GM20431 (cell line): Measurements from ENCODE around the gene GNPTAB.
"Not testable (repeated sequence)": the region's sequence is repeated elsewhere in the genome, so short reads cannot be mapped to it uniquely, and the experiment has no call there.

Experiments
- in situ Hi-C: fragments of 300-500 bp; cut with MseI, MboI; formaldehyde crosslinking; loops from one replicate; pipeline ENCODE4 v1.15.0; 2020; ENCODE audit warnings: low sequenced_read_pairs; ENCODE audit not compliant: unreplicated experiment

GNPTAB gene

DNA sequence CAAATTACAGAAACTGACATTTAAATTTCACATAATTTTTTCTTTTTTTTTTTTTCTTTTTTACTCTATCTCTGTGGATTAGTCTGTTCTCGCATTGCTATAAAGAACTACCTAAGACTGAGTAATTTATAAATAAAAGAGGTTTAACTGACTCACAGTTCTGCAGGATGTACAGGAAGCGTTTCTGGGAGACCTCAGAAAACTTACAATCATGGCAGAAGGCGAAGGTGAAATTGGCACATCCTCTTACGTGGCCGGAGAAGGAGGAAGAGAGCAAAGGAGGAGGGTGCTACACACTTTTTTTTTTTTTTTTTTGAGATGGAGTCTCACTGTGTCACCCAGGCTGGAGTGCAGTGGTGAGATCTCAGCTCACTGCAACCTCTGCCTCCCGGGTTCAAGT, 19.4 kb downstream of the GNPTAB start:
- in situ Hi-C loops, result not testable (repeated sequence)

DNA sequence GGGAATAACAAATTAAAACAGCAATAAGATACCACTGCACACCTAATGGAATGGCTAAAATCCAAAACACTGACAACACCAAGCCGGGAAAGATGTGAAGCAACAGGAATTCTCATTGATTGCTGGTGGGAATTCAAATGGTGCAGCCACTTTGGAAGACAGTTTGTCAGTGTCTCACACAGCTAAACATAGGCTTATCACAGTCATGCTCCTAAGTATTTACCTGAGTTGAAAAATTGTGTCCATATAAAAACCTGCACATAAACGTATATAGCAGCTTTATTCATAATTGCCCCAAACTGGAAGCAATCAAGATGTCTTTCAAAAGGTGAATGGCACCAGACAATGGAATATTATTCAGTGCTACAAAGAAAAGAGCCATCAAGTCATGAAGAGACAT, 21.6 kb downstream of the GNPTAB start:
- in situ Hi-C loops, result no loop called here

DNA sequence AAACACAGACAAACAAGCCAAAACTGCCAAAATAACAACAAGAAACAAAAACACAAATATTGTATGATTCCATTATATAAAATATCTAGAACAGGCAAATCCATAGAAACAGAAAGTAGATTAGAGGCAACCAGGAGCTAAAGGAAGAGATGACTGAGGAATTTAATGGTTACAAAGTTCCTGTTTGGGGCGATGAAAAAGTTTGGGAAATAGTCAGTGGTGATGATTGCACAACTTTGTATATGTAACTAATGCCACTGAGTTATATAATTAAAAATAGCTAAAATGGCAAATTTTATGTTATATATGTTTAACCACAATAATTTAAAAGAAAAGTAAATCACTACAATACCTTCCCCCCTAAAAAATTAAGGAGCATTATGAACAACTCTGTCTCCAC, 24.5 kb downstream of the GNPTAB start:
- in situ Hi-C loops, result no loop called here

DNA sequence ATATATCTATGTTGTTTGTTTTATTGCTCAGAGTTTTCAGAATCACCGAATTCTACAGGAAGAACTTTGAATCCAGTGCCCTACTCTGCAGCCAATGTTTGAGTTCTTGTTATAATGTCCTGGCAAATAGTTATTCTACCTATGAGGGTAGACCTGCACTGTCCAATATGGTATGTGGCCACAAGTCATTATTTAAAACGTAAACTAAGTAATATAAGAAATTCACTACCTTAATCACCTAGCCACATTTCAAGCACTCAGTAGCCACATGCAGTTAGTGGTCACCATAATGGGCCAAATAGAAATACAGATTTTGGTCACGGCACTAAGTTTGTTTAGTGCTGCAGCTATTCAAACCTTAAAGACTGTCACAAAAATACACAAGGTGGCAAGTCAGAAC, 26.4 kb downstream of the GNPTAB start:
- in situ Hi-C loops, result no loop called here

DNA sequence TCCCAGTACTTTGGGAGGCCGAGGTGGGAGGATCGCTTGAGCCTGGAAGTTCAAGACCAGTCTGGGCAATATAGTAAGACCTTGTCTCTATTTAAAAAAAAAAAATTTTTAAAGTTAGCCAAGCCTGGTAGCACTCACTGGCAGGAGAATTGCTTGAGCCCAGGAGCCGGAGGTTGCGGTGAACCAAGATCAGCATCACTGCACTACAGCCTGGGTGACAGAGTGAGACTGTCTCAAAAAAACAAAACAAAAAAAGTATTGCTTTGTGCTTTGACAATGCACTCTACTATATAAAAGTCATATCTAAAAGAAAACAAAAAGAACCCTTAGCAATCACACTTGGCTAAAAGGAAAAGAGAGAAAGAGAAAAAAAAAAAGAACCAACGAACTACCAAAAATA, 26.8 kb downstream of the GNPTAB start:
- in situ Hi-C loops, result no loop called here

DNA sequence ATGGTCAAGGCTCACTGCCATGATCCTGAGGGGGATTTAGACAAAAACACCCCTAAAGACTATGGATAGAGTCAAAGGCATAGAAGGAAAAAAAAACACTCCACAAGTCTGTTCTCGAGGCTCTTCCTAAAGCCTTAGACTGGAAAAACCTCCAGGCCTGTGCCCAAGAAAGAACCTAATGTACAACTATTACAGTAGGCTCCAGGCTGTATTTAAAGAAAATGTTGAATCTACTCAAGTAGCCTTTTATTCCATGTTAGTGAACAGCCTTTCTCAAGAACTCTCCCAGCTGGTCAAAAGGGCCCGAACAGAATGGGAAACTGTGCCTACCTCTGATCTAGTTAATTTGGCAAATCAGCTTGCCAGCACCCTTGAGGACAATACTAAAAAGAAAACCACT, 28.3 kb downstream of the GNPTAB start:
- in situ Hi-C loops, result no loop called here

DNA sequence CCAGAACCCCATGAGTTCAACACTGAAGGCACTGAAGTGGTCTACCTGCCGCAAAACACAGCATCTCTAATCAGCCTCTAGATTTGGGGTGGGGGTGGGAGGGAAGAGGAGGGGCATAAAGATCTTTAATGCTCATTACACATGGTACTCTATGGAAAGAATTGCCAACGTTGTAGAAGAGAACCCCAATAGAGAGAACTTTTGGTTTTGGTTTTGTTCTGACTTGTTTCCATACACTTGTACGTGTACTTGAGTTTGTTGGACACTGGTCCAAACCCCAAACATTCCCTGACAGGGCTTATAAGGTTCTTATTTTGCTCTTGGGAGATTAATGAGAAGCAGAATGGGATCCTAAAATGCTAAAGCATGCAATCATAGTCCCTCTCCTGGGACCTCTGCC, 31.0 kb downstream of the GNPTAB start:
- in situ Hi-C loops, result no loop called here

DNA sequence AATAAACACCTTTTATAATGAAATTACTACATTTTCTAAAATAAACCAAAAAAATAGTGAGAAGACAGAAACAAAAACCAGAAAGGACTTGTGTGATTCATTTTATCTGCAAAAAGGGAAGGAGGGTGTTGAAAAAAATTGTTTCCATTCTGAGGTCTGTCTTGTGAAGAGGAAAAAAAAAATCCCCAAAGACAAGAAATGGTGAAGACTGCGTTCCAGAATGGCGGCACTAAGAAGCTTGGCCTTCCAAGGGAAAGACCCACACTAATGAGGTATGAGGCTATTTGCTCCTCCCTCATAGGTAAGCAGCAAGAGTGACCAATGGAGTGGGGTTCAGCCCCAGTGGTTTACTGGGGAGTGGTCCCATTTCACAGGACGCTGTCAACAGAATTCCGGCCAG, 35.0 kb downstream of the GNPTAB start:
- in situ Hi-C loops, result no loop called here

DNA sequence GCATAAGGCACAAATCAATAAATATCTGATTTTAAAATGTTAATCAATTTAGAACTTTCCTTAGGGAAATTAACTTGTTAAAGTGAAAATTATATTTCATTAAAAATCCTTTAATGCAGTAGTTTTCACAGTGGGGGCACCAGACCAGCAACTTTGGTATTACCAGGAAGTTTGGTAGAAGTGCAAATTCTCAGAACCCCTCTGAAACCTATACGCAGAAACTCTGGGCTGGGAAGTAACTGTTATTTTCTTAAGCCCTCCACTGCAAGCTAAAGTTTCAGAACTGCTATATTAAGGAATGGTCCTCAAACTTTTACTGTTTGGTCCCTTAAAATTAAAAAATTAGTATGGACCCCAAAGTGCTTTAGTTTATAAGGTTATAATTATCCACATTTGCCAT, 35.7 kb downstream of the GNPTAB start:
- in situ Hi-C loops, result no loop called here

DNA sequence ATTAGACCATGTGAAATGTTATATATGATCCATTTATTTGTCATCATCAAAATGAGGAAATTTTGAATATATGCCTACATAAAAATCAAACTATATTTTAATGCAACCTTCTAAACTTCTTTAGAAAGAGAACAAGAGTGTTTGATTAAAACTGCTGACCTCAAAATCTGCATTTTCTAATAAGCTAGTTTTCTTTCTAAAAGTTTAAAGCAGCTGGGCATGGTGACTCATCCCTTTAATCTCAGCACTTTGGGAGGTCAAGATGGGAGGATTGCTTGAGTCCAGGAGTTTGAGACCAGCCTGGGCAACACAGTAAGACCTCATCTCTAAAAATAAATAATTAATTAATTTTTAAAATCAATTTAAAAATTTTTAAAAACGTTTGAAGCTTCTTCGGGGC, 36.2 kb downstream of the GNPTAB start:
- in situ Hi-C loops, result no loop called here

DNA sequence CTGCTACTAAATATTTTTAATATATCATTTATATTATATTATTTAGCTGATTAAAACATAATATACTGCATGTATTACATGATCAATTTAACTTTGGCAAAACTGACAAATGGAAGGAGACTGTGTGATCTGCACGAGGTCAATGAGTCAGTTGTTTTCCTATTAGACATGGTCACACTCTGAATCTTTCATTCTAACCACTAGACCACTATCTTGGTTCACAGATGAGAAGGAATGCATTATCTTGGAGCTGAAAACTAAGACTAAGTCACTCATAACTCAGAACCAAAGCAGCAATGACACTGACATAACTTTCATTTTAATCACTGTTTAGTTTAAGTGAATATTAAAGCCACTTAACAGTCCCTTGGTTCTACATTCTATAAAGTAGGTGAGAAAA, 37.4 kb downstream of the GNPTAB start:
- in situ Hi-C loops, result no loop called here

DNA sequence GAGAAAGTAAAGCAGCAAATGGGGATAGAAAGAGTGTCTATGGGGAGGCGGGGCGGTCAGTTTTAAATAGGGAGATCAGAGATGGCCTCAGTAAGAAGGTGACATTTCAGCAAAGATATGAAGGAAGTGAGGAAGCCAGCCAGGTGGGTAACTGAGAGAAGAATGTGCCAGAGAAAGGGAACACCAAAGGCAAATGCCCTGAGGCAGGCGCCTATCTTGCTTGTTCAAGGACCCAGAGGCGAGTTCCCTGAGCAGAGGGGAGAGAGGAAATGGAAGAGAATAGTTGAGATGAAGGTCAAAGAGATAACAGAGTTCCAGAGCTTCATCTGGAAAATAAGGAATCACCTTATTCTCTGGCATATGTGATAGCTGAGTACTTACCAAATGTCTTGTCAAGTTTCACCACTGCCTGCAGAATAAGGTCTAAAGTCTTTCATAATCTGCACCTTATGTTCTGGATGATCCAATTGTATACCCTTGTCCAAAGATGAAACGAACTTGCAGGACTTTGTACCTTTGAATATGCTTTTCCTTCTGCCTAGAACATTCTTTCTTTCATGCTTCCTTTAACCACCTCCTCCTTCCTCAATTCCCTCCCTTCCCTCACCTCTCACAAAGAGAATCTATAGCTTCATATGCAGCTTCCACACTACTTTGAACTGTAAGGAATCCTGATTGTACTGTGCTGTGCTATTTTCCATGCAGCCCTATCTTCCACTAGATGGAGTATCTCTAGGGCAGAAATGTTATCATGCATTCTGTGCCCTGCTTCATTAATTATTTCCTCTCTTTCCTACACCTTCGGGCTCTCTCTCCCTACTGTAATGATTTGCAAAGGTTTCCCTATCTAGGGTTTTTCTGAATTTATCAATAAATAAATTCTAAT, 38.5 kb downstream of the GNPTAB start:
- in situ Hi-C loops, result no loop called here

DNA sequence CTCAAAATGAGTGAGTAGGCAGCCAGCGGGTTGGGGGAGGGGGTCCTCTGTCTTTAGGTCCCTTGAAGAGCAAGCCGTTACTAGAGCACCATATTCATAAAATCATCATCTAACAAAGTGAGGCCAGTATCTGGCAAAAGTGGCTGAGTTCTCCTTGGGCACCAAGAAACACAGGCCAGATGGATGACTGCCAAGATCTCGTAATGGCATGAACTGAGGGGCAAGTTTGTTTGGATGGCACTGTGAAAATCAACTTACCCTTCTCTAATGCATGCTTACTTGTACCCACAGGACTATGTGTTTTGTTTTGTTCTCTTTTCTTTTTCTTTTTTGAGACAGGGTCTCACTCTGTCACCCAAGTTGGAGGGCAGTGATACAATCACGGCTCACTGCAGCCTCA, 41.6 kb downstream of the GNPTAB start:
- in situ Hi-C loops, result no loop called here

DNA sequence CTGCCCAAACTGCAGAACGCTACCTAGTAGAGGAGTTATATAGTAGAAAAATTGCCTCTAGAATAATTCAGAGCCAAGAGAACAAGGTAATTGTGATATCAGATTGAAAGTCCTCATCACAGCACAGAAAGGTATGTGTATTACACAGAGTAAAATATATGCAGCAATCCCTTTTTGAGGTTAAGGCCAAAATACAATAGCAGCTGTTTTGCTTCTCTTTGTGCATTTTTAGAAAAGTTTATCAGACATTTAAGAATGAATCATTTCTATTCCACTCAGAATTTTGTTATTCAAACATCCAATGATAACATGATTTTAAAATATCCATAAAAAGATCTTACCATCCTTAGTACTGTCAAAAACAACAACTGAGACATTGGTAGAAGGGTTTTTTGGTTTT, 45.1 kb downstream of the GNPTAB start:
- in situ Hi-C loops, result no loop called here

DNA sequence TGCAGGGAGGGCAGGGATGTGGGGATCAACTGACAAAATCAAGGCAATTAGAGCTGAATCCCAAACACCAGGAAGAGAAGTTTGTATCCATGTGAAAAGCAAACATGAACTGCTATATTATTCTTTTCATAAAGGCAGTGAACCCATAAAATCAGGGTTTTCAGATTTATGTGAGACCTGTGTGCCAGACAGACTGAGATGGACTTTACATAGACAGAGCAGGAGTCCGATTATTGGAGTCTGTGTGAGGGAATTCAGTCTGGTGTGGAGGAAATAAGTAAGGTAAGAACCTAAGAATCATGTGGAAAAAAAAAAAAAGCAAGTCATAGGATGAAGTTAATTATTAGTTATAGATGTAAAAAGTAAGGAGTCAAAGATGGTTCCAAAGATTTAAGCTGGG, 46.4 kb downstream of the GNPTAB start:
- in situ Hi-C loops, result no loop called here

DNA sequence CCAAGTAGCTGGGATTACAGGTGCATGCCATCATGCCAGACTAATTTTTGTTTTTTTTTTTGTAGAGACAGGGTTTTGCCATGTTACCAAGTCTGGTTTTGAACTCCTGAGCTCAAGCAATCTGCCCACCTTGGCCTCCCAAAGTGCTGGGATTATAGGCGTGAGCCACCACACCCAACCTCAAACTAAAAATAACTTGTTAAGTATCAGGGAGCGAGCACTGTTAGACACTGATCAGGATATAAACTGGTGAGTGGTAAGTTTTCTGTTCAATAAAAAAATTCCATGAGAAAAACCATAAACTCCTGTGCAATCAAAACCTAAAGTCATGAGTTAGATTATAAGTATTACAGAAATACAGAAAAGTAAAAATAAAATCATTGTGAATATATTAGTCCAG, 46.9 kb downstream of the GNPTAB start:
- in situ Hi-C loops, result no loop called here

DNA sequence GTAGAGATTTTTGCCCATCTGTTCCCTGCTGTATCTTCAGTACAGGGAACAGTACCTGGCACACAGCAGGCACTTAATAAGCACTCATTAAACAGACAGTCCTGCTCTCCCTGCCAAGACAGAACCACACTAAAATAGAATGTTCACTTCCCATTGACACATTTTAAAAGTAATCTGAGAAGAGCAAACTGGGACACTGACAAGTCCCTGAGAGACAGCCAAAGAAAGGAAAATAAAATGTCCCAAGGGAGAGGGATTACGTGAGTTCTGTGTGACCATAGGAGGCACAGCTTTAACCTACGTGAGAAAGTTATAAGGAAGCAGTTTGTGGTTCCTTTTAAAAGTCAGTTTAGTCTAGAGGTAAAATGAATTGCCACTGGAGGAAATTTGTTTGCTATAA, 47.6 kb downstream of the GNPTAB start:
- in situ Hi-C loops, result no loop called here

DNA sequence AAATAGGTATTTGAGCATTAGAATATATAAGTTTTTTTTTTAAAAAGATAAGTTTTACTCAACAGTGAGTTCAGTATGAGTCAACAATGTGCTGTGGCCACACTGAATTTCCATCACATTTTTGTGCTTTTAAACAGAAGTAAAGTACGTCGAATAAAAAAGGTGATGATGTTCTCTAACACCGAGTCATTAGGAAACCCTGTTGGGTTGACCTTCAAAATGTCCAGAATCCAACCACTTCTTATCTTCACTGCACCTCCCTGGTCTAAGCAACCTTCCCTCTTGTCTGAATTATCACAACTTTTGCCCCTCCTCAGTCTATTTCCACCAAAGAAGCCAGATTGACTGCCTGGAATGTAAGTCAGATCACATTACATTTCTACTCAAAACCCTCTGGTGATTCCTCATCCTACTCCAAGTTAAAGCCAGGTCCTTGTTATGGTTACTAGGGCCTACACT, 48.5 kb downstream of the GNPTAB start:
- in situ Hi-C loops, result no loop called here

DNA sequence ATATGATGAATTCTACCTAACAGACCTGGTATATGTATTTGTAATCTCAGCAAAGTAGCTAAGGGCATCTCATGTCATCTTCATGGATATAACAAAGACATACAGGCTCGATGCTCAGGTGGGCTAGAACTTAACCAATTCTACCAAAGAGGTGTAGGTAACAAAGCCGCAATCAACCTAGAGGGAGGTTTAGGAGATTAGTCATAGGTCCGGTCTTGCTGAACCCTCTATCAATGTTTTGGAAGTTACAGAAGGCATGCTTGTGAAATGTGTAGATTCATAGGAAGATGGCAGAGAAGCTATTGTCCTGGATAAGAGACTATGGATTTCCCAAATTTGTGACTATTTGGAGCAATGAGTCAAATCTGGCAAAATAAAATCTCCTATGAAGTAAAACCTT, 48.9 kb downstream of the GNPTAB start:
- in situ Hi-C loops, result no loop called here

DNA sequence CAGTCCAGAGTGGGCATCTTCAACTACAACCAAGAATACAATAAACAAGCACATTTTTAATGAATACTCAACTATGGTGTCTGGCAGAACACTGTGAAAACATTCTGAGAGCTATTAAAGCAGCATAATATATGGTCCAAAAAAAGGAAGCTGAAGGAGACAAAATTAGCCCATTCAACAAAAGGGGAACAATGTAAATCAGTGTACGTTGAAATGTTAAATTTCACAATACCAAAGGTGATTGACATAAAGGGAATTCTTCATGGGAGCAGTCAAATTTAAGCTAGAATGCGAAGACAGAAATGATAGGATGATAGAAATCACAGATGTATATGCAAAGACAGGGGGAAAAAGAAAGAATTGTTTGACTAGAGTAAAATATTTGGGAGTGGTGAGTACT, 50.2 kb downstream of the GNPTAB start:
- in situ Hi-C loops, result no loop called here

DNA sequence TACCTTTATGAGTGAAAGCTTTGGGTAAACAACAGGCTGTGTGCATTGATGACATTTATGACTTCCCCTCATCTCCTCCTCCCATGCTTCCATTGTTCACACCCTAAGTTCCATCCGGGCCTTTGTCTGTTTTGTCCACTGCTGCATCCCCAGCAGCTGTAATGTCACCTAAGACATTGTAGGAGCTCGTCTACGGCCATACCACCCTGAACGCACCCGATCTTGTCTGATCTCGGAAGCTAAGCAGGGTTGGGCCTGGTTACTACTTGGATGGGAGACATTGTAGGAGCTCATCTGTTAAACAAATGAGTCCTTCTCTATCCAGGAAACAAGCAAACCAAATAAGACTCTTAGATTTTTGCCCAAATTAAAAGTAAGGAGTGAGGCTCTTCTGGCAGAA, 51.1 kb downstream of the GNPTAB start:
- in situ Hi-C loops, result loop anchor here (10.0 kb wide), 1 partner anchor 45 kb away; no protein-coding TSS in a partner anchor

DNA sequence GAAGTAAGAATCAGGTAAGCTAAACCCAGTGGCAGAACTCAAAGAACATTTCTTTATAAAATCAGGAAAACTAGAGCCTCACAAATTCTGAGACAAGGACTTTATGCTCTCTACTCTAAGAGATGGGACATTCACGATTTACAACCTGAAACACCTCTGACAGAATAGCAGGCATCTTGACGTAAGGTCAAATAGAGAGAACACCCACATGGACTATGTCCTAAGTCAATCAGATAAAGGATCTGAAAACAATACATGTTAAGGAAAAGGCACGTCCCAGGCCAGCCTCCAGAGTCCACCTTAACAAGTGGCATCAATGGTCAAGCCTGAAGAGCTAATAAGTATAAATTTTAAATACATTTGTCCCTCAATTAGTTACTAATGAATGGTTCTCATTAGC, 51.6 kb downstream of the GNPTAB start:
- in situ Hi-C loops, result loop anchor here (10.0 kb wide), 1 partner anchor 46 kb away; no protein-coding TSS in a partner anchor
